ENCODE data around the gene ELAC1. TPM values are rescaled to one million over a fixed set of nuclear protein-coding genes. Genes with fewer than 3 reads are reported as not detected.

ELAC1 gene
- total RNA-seq, 1 experiment from 2014 or later = 4.0 TPM

GRCh38 chr18:50933684-50934083 lies 34.2 kb upstream of the ELAC1 start:
- CTCF ChIA-PET = no interaction called here
- Mint-ChIP-seq H3K27me3 (ENCODE audit: low read depth) (no peaks in the 10 kb centered on the region), H3K27ac (no peak overlapping the region), H3K9me3 (no peaks in the 10 kb centered on the region), H3K4me1 (no peaks in the 10 kb centered on the region), H3K4me3 (no peak overlapping the region), H3K36me3 (peaks cover 7% of the 10 kb centered on the region; the same call in 1 of the 2 replicates)
- no peak for DNase-seq (ENCODE audit: low spot score)
- no peak for ATAC-seq
- no peak for TF ChIP-seq ELF4 (CRISPR knock-in tag; IDR thresholded peaks at IDR 0.05; ENCODE audit: low read depth)
- no peak for TF ChIP-seq MXD4 (CRISPR knock-in tag; IDR thresholded peaks at IDR 0.05; ENCODE audit: borderline replicate concordance)
- TF ChIP-seq TEAD4 (CRISPR knock-in tag; IDR thresholded peaks at IDR 0.05) = no peak
- TF ChIP-seq NFYB (CRISPR knock-in tag; conservative IDR thresholded peaks at IDR 0.05; ENCODE audit: low read depth) = no peak
- TF ChIP-seq HMGA2 (CRISPR knock-in tag; IDR thresholded peaks at IDR 0.05) = no peak
- TF ChIP-seq ZNF121 (CRISPR knock-in tag; IDR thresholded peaks at IDR 0.05) = no peak
- TF ChIP-seq USF2 (CRISPR knock-in tag; IDR thresholded peaks at IDR 0.05) = no peak
- TF ChIP-seq ZNF396 (CRISPR knock-in tag; IDR thresholded peaks at IDR 0.05; ENCODE audit: borderline replicate concordance) = no peak
- TF ChIP-seq ATF2 (CRISPR knock-in tag; IDR thresholded peaks at IDR 0.05; ENCODE audit: borderline replicate concordance, low read depth) = no peak
- TF ChIP-seq USF1 (CRISPR knock-in tag; IDR thresholded peaks at IDR 0.05) = no peak
- TF ChIP-seq CTCF (IDR thresholded peaks at IDR 0.05) = no peak
- TF ChIP-seq IRF2 (CRISPR knock-in tag; IDR thresholded peaks at IDR 0.05; ENCODE audit: borderline replicate concordance, low read depth) = no peak
- POLR2A ChIA-PET = no interaction called here

- H3K27ac Mint-ChIP-seq = no peak overlapping the region; the same call in 1 of the 2 replicates
- no peaks in the 10 kb centered on the region for H3K9me3 Mint-ChIP-seq
- H3K4me1 Mint-ChIP-seq = no peaks in the 10 kb centered on the region
- ChIA-PET CTCF (no interaction called here), POLR2A (no interaction called here)
- no peaks in the 10 kb centered on the region for H3K27me3 Mint-ChIP-seq (ENCODE audit: low read depth)
- no peak for DNase-seq (ENCODE audit: low spot score)
- no peak for ATAC-seq
- TF ChIP-seq CREB1 (CRISPR knock-in tag; IDR thresholded peaks at IDR 0.05) (no peak), ERG (CRISPR knock-in tag; IDR thresholded peaks at IDR 0.05) (no peak), AR (CRISPR knock-in tag; IDR thresholded peaks at IDR 0.05) (no peak), SP1 (CRISPR knock-in tag; conservative IDR thresholded peaks at IDR 0.05) (no peak), FOXJ3 (CRISPR knock-in tag; IDR thresholded peaks at IDR 0.05; ENCODE audit: borderline replicate concordance) (no peak), ZNF317 (CRISPR knock-in tag; IDR thresholded peaks at IDR 0.05; ENCODE audit: borderline replicate concordance, low read depth) (no peak), NR3C1 (CRISPR knock-in tag; conservative IDR thresholded peaks at IDR 0.05; ENCODE audit: low read depth) (no peak), ZNF532 (CRISPR knock-in tag; IDR thresholded peaks at IDR 0.05; ENCODE audit: borderline replicate concordance) (no peak)
- 0 out of 2 replicates have a peak, but pooled peaks cover 4% of the 10 kb centered on the region for H3K36me3 Mint-ChIP-seq
- H3K4me3 Mint-ChIP-seq = no peak overlapping the region
Observed at GRCh38 chr18:50934545-50935211, 33.2 kb upstream of the ELAC1 start.
